GM21367 (cell line): ENCODE results near the gene MCOLN2.
"Not testable (repeated sequence)": the region's sequence is repeated elsewhere in the genome, so short reads cannot be mapped to it uniquely, and the experiment has no call there.

Experiments
- ATAC-seq: cut with Tn5 transposase; IDR thresholded peaks from one replicate; pipeline ENCODE4 v1.9.1; 2021; ENCODE audit not compliant: unreplicated experiment

Gene MCOLN2

GRCh38 chr1:84944767-84945486, 52.0 kb downstream of the MCOLN2 start:
- peak; percentile 81 for ATAC-seq

GRCh38 chr1:84941843-84942242, 55.1 kb downstream of the MCOLN2 start:
- no peak for ATAC-seq

- no peak for ATAC-seq
Observed at GRCh38 chr1:84940481-84940880, 56.4 kb downstream of the MCOLN2 start.

- no peak for ATAC-seq
Observed at GRCh38 chr1:84939761-84940160, 57.2 kb downstream of the MCOLN2 start.

- no peak for ATAC-seq
Observed at GRCh38 chr1:84939151-84939550, 57.8 kb downstream of the MCOLN2 start.

GRCh38 chr1:84936116-84936810, 60.6 kb downstream of the MCOLN2 start:
- ATAC-seq, result no peak

GRCh38 chr1:84933011-84933611, 63.8 kb downstream of the MCOLN2 start:
- ATAC-seq, result no peak

GRCh38 chr1:84930831-84931230, 66.1 kb downstream of the MCOLN2 start:
- ATAC-seq, result no peak

- ATAC-seq, result no peak
Observed at GRCh38 chr1:84930329-84930728, 66.6 kb downstream of the MCOLN2 start.

GRCh38 chr1:84929581-84929980, 67.3 kb downstream of the MCOLN2 start:
- ATAC-seq, result no peak

GRCh38 chr1:84928979-84929378, 67.9 kb downstream of the MCOLN2 start:
- no peak for ATAC-seq

GRCh38 chr1:84923317-84923716, 73.6 kb downstream of the MCOLN2 start:
- no peak for ATAC-seq

- no peak for ATAC-seq
Observed at GRCh38 chr1:84920159-84920558, 76.8 kb downstream of the MCOLN2 start.

GRCh38 chr1:84919461-84919970, 77.4 kb downstream of the MCOLN2 start:
- no peak for ATAC-seq

GRCh38 chr1:84918726-84919336, 78.1 kb downstream of the MCOLN2 start:
- ATAC-seq, result no peak

- ATAC-seq, result no peak
Observed at GRCh38 chr1:84916897-84917296, 80.0 kb downstream of the MCOLN2 start.

- ATAC-seq, result no peak
Observed at GRCh38 chr1:84913555-84913892, 83.4 kb downstream of the MCOLN2 start.

GRCh38 chr1:84912726-84913554, 84.0 kb downstream of the MCOLN2 start:
- ATAC-seq, result no peak

- ATAC-seq, result not testable (repeated sequence)
Observed at GRCh38 chr1:84908746-84909464, 88.0 kb downstream of the MCOLN2 start.
